M059J (cell line): Measurements from ENCODE around the gene PRKCB. TPM values are rescaled to one million over a fixed set of nuclear protein-coding genes. Genes with fewer than 3 reads are reported as not detected.

ENCODE experiments used
- DNase-seq: peaks from one replicate; pipeline ENCODE4 v3.0.0-alpha.2; 2012; ENCODE audit warnings: low read depth
- total RNA-seq: library from RNA; depleted of rRNA; stranded (reverse); fragments of >200 nt; shearing (Covaris generic); gene quantifications from 2 replicates; pipeline ENCODE4 v1.2.3, GENCODE V29; 2014

The PRKCB gene
- total RNA-seq, 1 experiment from 2014 or later, result not detected

GRCh38 chr16:23865853-23866252 lies 30.1 kb downstream of the PRKCB start:
- DNase-seq, result no peak

GRCh38 chr16:23866621-23867020 lies 30.8 kb downstream of the PRKCB start:
- DNase-seq, result no peak

- no peak for DNase-seq
These were observed 31.8 kb downstream of the PRKCB start for GRCh38 chr16:23867566-23867965.

GRCh38 chr16:23868136-23868535 lies 32.4 kb downstream of the PRKCB start:
- DNase-seq, result no peak

- no peak for DNase-seq
These were observed 33.3 kb downstream of the PRKCB start for GRCh38 chr16:23869052-23869451.

- DNase-seq, result no peak
These were observed 36.1 kb downstream of the PRKCB start for GRCh38 chr16:23871924-23872323.

GRCh38 chr16:23874613-23875294 lies 39.0 kb downstream of the PRKCB start:
- DNase-seq, result no peak

- DNase-seq, result no peak
These were observed 40.6 kb downstream of the PRKCB start for GRCh38 chr16:23876256-23876896.

GRCh38 chr16:23877107-23878070 lies 41.6 kb downstream of the PRKCB start:
- DNase-seq, result no peak

GRCh38 chr16:23879735-23880373 lies 44.1 kb downstream of the PRKCB start:
- DNase-seq, result no peak

GRCh38 chr16:23889189-23889588 lies 53.4 kb downstream of the PRKCB start:
- no peak for DNase-seq

- DNase-seq, result no peak
These were observed 58.2 kb downstream of the PRKCB start for GRCh38 chr16:23893986-23894385.

- no peak for DNase-seq
These were observed 59.3 kb downstream of the PRKCB start for GRCh38 chr16:23895052-23895451.

- DNase-seq, result no peak
These were observed 61.3 kb downstream of the PRKCB start for GRCh38 chr16:23896832-23897821.

GRCh38 chr16:23898682-23899430 lies 63.1 kb downstream of the PRKCB start:
- no peak for DNase-seq

- no peak for DNase-seq
These were observed 64.1 kb downstream of the PRKCB start for GRCh38 chr16:23899869-23900268.

GRCh38 chr16:23900480-23901177 lies 64.8 kb downstream of the PRKCB start:
- no peak for DNase-seq

- no peak for DNase-seq
These were observed 65.6 kb downstream of the PRKCB start for GRCh38 chr16:23901178-23902033.
